ENCODE data around the gene TEK.

DNA sequence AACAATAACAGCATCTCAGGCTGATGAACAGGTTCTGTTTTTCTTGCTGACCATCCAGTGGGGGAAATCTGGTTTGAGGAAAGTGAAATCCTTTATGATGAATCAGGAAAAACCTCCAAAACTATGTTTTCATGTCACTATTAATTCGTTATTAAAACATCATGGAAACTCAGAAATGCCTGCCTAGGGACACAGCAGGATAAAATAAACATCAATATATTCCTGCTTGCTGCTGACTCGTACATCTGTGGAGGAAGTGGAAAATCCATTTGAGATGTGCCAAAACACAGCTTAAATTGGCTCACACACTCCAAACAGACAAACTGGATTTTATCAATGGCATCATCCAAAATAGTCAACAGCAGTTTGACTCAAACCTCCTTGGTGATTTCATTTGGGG is 53.0 kb downstream of the TEK start:
- TF ChIP-seq, protein P1, sequence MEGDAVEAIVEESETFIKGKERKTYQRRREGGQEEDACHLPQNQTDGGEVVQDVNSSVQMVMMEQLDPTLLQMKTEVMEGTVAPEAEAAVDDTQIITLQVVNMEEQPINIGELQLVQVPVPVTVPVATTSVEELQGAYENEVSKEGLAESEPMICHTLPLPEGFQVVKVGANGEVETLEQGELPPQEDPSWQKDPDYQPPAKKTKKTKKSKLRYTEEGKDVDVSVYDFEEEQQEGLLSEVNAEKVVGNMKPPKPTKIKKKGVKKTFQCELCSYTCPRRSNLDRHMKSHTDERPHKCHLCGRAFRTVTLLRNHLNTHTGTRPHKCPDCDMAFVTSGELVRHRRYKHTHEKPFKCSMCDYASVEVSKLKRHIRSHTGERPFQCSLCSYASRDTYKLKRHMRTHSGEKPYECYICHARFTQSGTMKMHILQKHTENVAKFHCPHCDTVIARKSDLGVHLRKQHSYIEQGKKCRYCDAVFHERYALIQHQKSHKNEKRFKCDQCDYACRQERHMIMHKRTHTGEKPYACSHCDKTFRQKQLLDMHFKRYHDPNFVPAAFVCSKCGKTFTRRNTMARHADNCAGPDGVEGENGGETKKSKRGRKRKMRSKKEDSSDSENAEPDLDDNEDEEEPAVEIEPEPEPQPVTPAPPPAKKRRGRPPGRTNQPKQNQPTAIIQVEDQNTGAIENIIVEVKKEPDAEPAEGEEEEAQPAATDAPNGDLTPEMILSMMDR (IDR thresholded peaks at IDR 0.05): no peak
- TF ChIP-seq, protein P2, sequence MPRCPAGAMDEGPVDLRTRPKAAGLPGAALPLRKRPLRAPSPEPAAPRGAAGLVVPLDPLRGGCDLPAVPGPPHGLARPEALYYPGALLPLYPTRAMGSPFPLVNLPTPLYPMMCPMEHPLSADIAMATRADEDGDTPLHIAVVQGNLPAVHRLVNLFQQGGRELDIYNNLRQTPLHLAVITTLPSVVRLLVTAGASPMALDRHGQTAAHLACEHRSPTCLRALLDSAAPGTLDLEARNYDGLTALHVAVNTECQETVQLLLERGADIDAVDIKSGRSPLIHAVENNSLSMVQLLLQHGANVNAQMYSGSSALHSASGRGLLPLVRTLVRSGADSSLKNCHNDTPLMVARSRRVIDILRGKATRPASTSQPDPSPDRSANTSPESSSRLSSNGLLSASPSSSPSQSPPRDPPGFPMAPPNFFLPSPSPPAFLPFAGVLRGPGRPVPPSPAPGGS (IDR thresholded peaks at IDR 0.05): no peak
- TF ChIP-seq KDM1A (IDR thresholded peaks at IDR 0.05; ENCODE audit: low read depth) (no peak), CHD4 (IDR thresholded peaks at IDR 0.05; ENCODE audit: borderline replicate concordance) (no peak), RFX5 (IDR thresholded peaks at IDR 0.05) (no peak), MAZ (IDR thresholded peaks at IDR 0.05; ENCODE audit: borderline replicate concordance, low read depth, low read length) (no peak), POLR2A (IDR thresholded peaks at IDR 0.05; ENCODE audit: low read length) (no peak), SMC3 (IDR thresholded peaks at IDR 0.05) (no peak), HOXB5 (CRISPR knock-in tag; IDR thresholded peaks at IDR 0.05) (no peak), EP300 (IDR thresholded peaks at IDR 0.05) (no peak), ZFP36 (IDR thresholded peaks at IDR 0.05; ENCODE audit: borderline replicate concordance, partially characterized antibody) (no peak)
